Gastrocnemius medialis (tissue), 4 donors: ENCODE data around the gene ROBO1.

Experiments
- POLR2A ChIP-seq, 2 donors: fragments of 450-650 bp; IDR thresholded peaks; one replicate each; pipeline ENCODE4 v1.6.1; 2017; ENCODE audit warnings: antibody characterized with exemption in 2 of 2, mild to moderate bottlenecking in 2 of 2, moderate library complexity in 2 of 2
- TF ChIP-seq, protein P1 (sequence below), 5 experiments: fragments of 450-650 bp in 3 of 5; fragments of 200-600 bp in 2 of 5; sonication (generic) in 2 of 5; IDR thresholded peaks in 4 of 5; conservative IDR thresholded peaks in 1 of 5; 1 replicate in 4 of 5; 2 replicates in 1 of 5; pipeline ENCODE4 v1.5.1; 2016 to 2019; ENCODE audit warnings: antibody characterized with exemption in 5 of 5, mild to moderate bottlenecking in 3 of 5, moderate library complexity in 3 of 5

DNA sequence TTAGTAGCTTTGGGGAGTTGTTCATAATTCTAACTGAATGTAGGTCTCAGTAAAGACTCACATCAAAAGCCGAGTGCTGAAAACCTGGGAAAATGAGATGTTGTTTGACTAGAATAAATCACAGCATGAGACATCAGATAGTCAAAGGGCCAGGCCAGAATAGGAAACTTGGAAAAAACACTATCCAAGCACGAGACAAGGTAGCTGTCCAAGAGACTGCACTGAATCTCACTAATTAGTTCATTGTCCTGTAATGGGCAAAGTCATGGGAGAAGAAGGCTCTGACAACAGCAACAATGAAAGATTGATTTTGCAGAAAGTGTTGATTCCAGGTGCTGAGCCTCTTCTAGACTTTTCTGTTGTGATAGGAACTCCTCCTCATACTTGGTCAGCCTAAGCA, 314.2 kb downstream of the ROBO1 start:
- TF ChIP-seq POLR2A (IDR thresholded peaks at IDR 0.05): no peak
- TF ChIP-seq, protein P1, sequence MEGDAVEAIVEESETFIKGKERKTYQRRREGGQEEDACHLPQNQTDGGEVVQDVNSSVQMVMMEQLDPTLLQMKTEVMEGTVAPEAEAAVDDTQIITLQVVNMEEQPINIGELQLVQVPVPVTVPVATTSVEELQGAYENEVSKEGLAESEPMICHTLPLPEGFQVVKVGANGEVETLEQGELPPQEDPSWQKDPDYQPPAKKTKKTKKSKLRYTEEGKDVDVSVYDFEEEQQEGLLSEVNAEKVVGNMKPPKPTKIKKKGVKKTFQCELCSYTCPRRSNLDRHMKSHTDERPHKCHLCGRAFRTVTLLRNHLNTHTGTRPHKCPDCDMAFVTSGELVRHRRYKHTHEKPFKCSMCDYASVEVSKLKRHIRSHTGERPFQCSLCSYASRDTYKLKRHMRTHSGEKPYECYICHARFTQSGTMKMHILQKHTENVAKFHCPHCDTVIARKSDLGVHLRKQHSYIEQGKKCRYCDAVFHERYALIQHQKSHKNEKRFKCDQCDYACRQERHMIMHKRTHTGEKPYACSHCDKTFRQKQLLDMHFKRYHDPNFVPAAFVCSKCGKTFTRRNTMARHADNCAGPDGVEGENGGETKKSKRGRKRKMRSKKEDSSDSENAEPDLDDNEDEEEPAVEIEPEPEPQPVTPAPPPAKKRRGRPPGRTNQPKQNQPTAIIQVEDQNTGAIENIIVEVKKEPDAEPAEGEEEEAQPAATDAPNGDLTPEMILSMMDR (IDR thresholded peaks at IDR 0.05 in 4 of 5, conservative IDR thresholded peaks at IDR 0.05 in 1 of 5): no peak
